ENCODE results near the gene SLC43A2. TPM values are rescaled to one million over a fixed set of nuclear protein-coding genes. Genes with fewer than 3 reads are reported as not detected.

SLC43A2 gene
- total RNA-seq, 1 experiment from 2014 or later: 12.9 TPM

DNA sequence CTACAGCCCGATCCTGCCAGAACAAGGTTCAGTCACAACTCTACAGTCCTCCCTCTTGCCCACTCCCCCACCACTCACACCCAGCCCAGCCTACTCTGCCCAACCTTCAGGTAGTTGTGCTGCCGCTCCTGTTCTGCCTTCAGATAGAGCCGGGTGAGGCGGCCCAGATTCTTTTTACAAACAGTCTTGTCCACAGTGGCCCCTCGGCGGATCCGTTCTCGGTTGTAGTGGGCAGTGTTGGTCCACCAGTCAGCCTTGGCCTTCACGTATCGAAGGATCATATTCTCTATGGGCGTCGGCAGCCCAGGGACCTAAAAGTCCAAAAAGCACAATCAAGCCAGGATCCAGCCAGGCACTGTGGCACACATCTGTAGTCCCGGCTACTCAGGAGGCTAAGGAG, 47.8 kb upstream of the SLC43A2 start:
- no peaks in the 10 kb centered on the region for H4K20me1 ChIP-seq (ENCODE audit: control insufficient read depth, insufficient read depth, insufficient read length)
- no peak overlapping the region for H3K4ac ChIP-seq (ENCODE audit: low read depth, low read length)
- no peak overlapping the region for H3K23ac ChIP-seq (ENCODE audit: insufficient read length, low read depth, low read length)
- H3K79me2 ChIP-seq (ENCODE audit: insufficient read depth, low read length): no peaks in the 10 kb centered on the region
- no peak for DNase-seq
- no peaks in the 10 kb centered on the region for H3K23me2 ChIP-seq (ENCODE audit: insufficient read length, low read depth, low read length, poor library complexity, severe bottlenecking)
- H3K56ac ChIP-seq (ENCODE audit: insufficient read length, low read depth, low read length): no peak overlapping the region
- H3K4me2 ChIP-seq (ENCODE audit: insufficient read depth, insufficient read length, low read length): no peak overlapping the region
- H2BK5ac ChIP-seq (ENCODE audit: insufficient read length, low read length): no peak overlapping the region
- H2BK120ac ChIP-seq (ENCODE audit: low read depth, low read length, poor library complexity, severe bottlenecking): no peak overlapping the region
- H2BK12ac ChIP-seq (ENCODE audit: insufficient read length, low read depth, low read length): no peak overlapping the region
- TF ChIP-seq, protein P1, sequence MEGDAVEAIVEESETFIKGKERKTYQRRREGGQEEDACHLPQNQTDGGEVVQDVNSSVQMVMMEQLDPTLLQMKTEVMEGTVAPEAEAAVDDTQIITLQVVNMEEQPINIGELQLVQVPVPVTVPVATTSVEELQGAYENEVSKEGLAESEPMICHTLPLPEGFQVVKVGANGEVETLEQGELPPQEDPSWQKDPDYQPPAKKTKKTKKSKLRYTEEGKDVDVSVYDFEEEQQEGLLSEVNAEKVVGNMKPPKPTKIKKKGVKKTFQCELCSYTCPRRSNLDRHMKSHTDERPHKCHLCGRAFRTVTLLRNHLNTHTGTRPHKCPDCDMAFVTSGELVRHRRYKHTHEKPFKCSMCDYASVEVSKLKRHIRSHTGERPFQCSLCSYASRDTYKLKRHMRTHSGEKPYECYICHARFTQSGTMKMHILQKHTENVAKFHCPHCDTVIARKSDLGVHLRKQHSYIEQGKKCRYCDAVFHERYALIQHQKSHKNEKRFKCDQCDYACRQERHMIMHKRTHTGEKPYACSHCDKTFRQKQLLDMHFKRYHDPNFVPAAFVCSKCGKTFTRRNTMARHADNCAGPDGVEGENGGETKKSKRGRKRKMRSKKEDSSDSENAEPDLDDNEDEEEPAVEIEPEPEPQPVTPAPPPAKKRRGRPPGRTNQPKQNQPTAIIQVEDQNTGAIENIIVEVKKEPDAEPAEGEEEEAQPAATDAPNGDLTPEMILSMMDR (conservative IDR thresholded peaks at IDR 0.05): no peak
- Mint-ChIP-seq H3K4me1 (no peaks in the 10 kb centered on the region), H3K4me3 (no peak overlapping the region), H3K9me3 (no peaks in the 10 kb centered on the region), H3K36me3 (ENCODE audit: insufficient read depth in 1 of 3, low read depth in 3 of 3) (peaks cover 78 to 97% (median 95%) of the 10 kb centered on the region in 3 experiments), H3K27me3 (ENCODE audit: low read depth) (no peaks in the 10 kb centered on the region), H3K27ac (no peak overlapping the region)
- H3T11ph ChIP-seq (ENCODE audit: low read length): no peak overlapping the region
- H3K27ac ChIP-seq (ENCODE audit: insufficient read length, low read depth, low read length): no peak overlapping the region
- no CpG with 5 or more reads among the region's 13 CpGs for WGBS (ENCODE audit: extremely low coverage, insufficient read length, low lambda C conversion rate)
- no peak overlapping the region for H3K18ac ChIP-seq (ENCODE audit: insufficient read length, low read depth, low read length)
- H2AK5ac ChIP-seq (ENCODE audit: insufficient read length, low read length): no peak overlapping the region
- no peak overlapping the region for H4K8ac ChIP-seq (replicated peaks; ENCODE audit: insufficient read length, low read depth, low read length)
- H4K91ac ChIP-seq (ENCODE audit: insufficient read length, low read depth, low read length): no peak overlapping the region
- H3K27me3 ChIP-seq (ENCODE audit: insufficient read depth, low read length): 0 out of 2 replicates have a peak, but pooled peaks cover 3% of the 10 kb centered on the region
- H3K4me1 ChIP-seq (ENCODE audit: insufficient read depth, low read length): no peaks in the 10 kb centered on the region
- no peak overlapping the region for H3K14ac ChIP-seq (ENCODE audit: insufficient read depth, low read length)
- H4K5ac ChIP-seq (ENCODE audit: insufficient read length, low read depth, low read length): no peak overlapping the region
- no peak overlapping the region for H2BK15ac ChIP-seq (ENCODE audit: low read depth, low read length)
- H2BK20ac ChIP-seq (ENCODE audit: low read depth, low read length, poor library complexity, severe bottlenecking): no peak overlapping the region
- H3K9ac ChIP-seq (ENCODE audit: extremely low read depth, insufficient read length, low read length): no peak overlapping the region
- H2AFZ ChIP-seq (ENCODE audit: low read length): no peak overlapping the region
- no peaks in the 10 kb centered on the region for H3K79me1 ChIP-seq (ENCODE audit: insufficient read depth, low read depth, low read length, poor library complexity, severe bottlenecking)
- H3K9me3 ChIP-seq (ENCODE audit: control insufficient read depth, low read depth, low read length): no peaks in the 10 kb centered on the region

Measured in H9 (cell line).